K562 (cell line): ENCODE measurements around the gene PPP4R1. TPM values are rescaled to one million over a fixed set of nuclear protein-coding genes. Genes with fewer than 3 reads are reported as not detected.

Experiments used
- ATAC-seq: fragments of 200-7000 bp; cut with Tn5 transposase; 3 replicates; pipeline ENCODE4 v1.9.1; 2020; ENCODE audit warnings: moderate library complexity
- BruUV-seq: library from RNA; stranded (reverse); fragments of 400-500 nt; replicated peaks from 2 replicates; lab custom pipeline; 2021; lab: Mats Ljungman, UMichigan
- CTCF ChIA-PET: fragments of 300-600 bp; formaldehyde crosslinking; extraction: SDS; loops from one replicate; lab custom pipeline; 2021; ENCODE audit warnings: low intra/inter-chr PET ratio; lab: Yijun Ruan, JAX
- POLR2A ChIA-PET: fragments of 300-600, 350-650 bp; sonication (Branson Sonifier 250); formaldehyde crosslinking; extraction: SDS; loops from one replicate; lab custom pipeline; 2021; ENCODE audit warnings: antibody characterized with exemption, inconsistent platforms; lab: Yijun Ruan, JAX
- DNase-seq, 4 experiments: peaks; one replicate each; pipeline versions ENCODE4 v3.0.0 to v3.0.0-alpha.2; 2011 to 2018; ENCODE audit warnings: low spot score in 3 of 4, mixed read lengths in 3 of 4; ENCODE audit errors: extremely low read depth in 1 of 4
- FAIRE-seq: peaks from 2 replicates; lab custom pipeline; 2011; peaks lifted over from hg19 to GRCh38; lab: Jason Lieb, UNC
- H2AFZ ChIP-seq: 2 replicates; pipeline ENCODE4 v1.6.0; 2011; ENCODE audit warnings: low read depth, low read length, control low read depth, inconsistent platforms
- H3K27ac ChIP-seq: fragments of 200-600 bp; 3 replicates; pipeline ENCODE4 v1.8.0; 2011; ENCODE audit warnings: low read depth, mild to moderate bottlenecking, control low read depth, inconsistent platforms, low read length, moderate library complexity, mixed read lengths; ENCODE audit errors: extremely low read depth
- H3K27me3 ChIP-seq, 2 experiments: fragments of 300-600 bp in 1 of 2; 2 replicates in 1 of 2; 3 replicates in 1 of 2; pipeline versions ENCODE4 v1.6.0 to v1.8.0; 2011; ENCODE audit warnings: inconsistent platforms in 2 of 2, low read length in 2 of 2, mild to moderate bottlenecking in 1 of 2, mixed read lengths in 1 of 2, moderate library complexity in 1 of 2; ENCODE audit not compliant: control insufficient read depth in 2 of 2, insufficient read depth in 2 of 2
- H3K36me3 ChIP-seq: fragments of 300-600 bp; 3 replicates; pipeline ENCODE4 v1.8.0; 2011; ENCODE audit warnings: mild to moderate bottlenecking, low read length, inconsistent platforms; ENCODE audit not compliant: control insufficient read depth, insufficient read depth
- H3K4me1 ChIP-seq, 2 experiments: fragments of 200-600 bp in 1 of 2; replicated peaks in 1 of 2; 2 replicates in 1 of 2; 3 replicates in 1 of 2; pipeline versions ENCODE4 v1.5.1 to v1.8.0; 2011; ENCODE audit warnings: inconsistent platforms in 2 of 2, low read length in 2 of 2, mild to moderate bottlenecking in 1 of 2, mixed read lengths in 1 of 2, moderate library complexity in 1 of 2; ENCODE audit not compliant: control insufficient read depth in 2 of 2, insufficient read depth in 2 of 2
- H3K4me2 ChIP-seq: 2 replicates; pipeline ENCODE4 v1.6.1; 2011; ENCODE audit warnings: low read length, control low read depth, inconsistent platforms, mixed read lengths; ENCODE audit not compliant: insufficient read depth
- H3K4me3 ChIP-seq: fragments of 200-600 bp; sonication (generic), shearing (Covaris generic); 2 replicates; pipeline ENCODE4 v1.5.1; 2016; ENCODE audit warnings: control low read depth, inconsistent platforms
- H3K79me2 ChIP-seq: fragments of 200-600 bp; 3 replicates; pipeline ENCODE4 v1.8.0; 2011; ENCODE audit warnings: low read length, inconsistent platforms; ENCODE audit not compliant: control insufficient read depth, insufficient read depth
- H3K9ac ChIP-seq, 2 experiments: 2 replicates each; pipeline versions ENCODE4 v1.6.0 to v1.6.1; 2011; ENCODE audit warnings: low read depth in 2 of 2, low read length in 2 of 2, control low read depth in 1 of 2, inconsistent platforms in 1 of 2, mild to moderate bottlenecking in 1 of 2, mixed read lengths in 1 of 2; ENCODE audit not compliant: insufficient read depth in 1 of 2
- H3K9me1 ChIP-seq: one replicate; pipeline ENCODE4 v1.6.0; 2011; ENCODE audit warnings: inconsistent platforms, mild to moderate bottlenecking, low read length, moderate library complexity; ENCODE audit not compliant: control insufficient read depth, insufficient read depth
- H3K9me3 ChIP-seq: replicated peaks from 2 replicates; pipeline ENCODE4 v1.5.1; 2011; ENCODE audit warnings: low read depth, low read length, inconsistent platforms; ENCODE audit not compliant: control insufficient read depth, insufficient read depth
- H4K20me1 ChIP-seq: replicated peaks from 2 replicates; pipeline ENCODE4 v1.6.1; 2011; ENCODE audit warnings: low read length, inconsistent platforms, mixed read lengths; ENCODE audit not compliant: control insufficient read depth, insufficient read depth
- DACH1 ChIP-seq: fragments of 450-650 bp; IDR thresholded peaks from 2 replicates; pipeline ENCODE4 v1.6.1; 2018; ENCODE audit not compliant: partially characterized antibody
- ELF4 ChIP-seq: fragments of 450-650 bp; formaldehyde crosslinking; IDR thresholded peaks from 2 replicates; pipeline ENCODE4 v1.4.0; 2022; ENCODE audit warnings: missing genetic modification characterization
- ETV5 ChIP-seq: sonication (generic); formaldehyde crosslinking; IDR thresholded peaks from 2 replicates; pipeline ENCODE4 v1.4.0; 2020; ENCODE audit warnings: low read depth, mild to moderate bottlenecking, missing genetic modification reagents
- HCFC1 ChIP-seq: IDR thresholded peaks from 2 replicates; pipeline ENCODE4 v1.6.1; 2012; ENCODE audit warnings: low read depth, low read length, improper control_type of control experiment
- MCM2 ChIP-seq: fragments of 450-650 bp; IDR thresholded peaks from 2 replicates; pipeline ENCODE4 v1.6.1; 2017; ENCODE audit warnings: low read depth, mild to moderate bottlenecking
- NFATC3 ChIP-seq: fragments of 450-650 bp; IDR thresholded peaks from 2 replicates; pipeline ENCODE4 v1.6.1; 2017; ENCODE audit warnings: mild to moderate bottlenecking
- NFYB ChIP-seq: IDR thresholded peaks from 2 replicates; pipeline ENCODE4 v1.6.1; 2011; ENCODE audit warnings: mild to moderate bottlenecking, moderate library complexity; ENCODE audit not compliant: insufficient read length; ENCODE audit errors: extremely low read depth
- SETDB1 ChIP-seq: IDR thresholded peaks from one replicate; pipeline ENCODE4 v1.6.1; 2012; ENCODE audit warnings: low read length, control low read depth, inconsistent platforms
- SLC30A9 ChIP-seq: fragments of 250-450 bp; sonication (Bioruptor Pico); IDR thresholded peaks from 2 replicates; pipeline ENCODE4 v1.8.0; 2022; ENCODE audit warnings: mild to moderate bottlenecking, moderate library complexity
- STAG1 ChIP-seq: sonication (generic); formaldehyde crosslinking; IDR thresholded peaks from 2 replicates; pipeline ENCODE4 v1.5.0; 2020; ENCODE audit warnings: missing genetic modification reagents, borderline replicate concordance
- ZNF174 ChIP-seq: fragments of 250-450 bp; sonication (Bioruptor Pico); IDR thresholded peaks from 2 replicates; pipeline ENCODE4 v1.4.0; 2020; ENCODE audit warnings: mild to moderate bottlenecking
- ZNF41 ChIP-seq: fragments of 250-450 bp; sonication (Bioruptor Pico); conservative IDR thresholded peaks from 2 replicates; pipeline ENCODE4 v1.4.0; 2020; ENCODE audit warnings: mild to moderate bottlenecking
- ZNF586 ChIP-seq: fragments of 450-650 bp; formaldehyde crosslinking; conservative IDR thresholded peaks from 2 replicates; pipeline ENCODE4 v1.4.0; 2020; ENCODE audit warnings: mild to moderate bottlenecking, moderate library complexity
- WGBS: fragments of 100-300 bp; shearing (Covaris generic); methylation state at CpG from one replicate; pipeline ENCODE4 v1.1.6; 2016; ENCODE audit warnings: low coverage, mixed read lengths; ENCODE audit not compliant: insufficient coverage; ENCODE audit errors: missing lambda C conversion rate; 5-methylcytosine and 5-hydroxymethylcytosine counted together
- in situ Hi-C: fragments of 300-500 bp; cut with MboI; formaldehyde crosslinking; loops from 4 replicates; pipeline ENCODE4 v1.15.0; 2018; ENCODE audit warnings: inconsistent platforms, mixed read lengths
- intact Hi-C: fragments of 100-400 bp; cut with micrococcal nuclease; formaldehyde crosslinking; loops from 2 replicates; pipeline ENCODE4 v1.14.2; 2022
- polyA plus RNA-seq, 8 experiments: library from polyadenylated mRNA; depleted of rRNA in 4 of 8; stranded (reverse) in 5 of 8; unstranded in 3 of 8; fragments of >200 nt; fragmentation: Nextera tagmentation in 2 of 8; fragmentation: Illumina TruSeq in 1 of 8; extraction: Ambion mirVana in 2 of 8; extraction: Trizol in 1 of 8; gene quantifications; 2 replicates each; pipeline versions ENCODE4 v1.2.1 to v1.2.3, GENCODE V29; 2011 to 2014; ENCODE audit warnings: inconsistent platforms in 1 of 8, missing spikeins in 1 of 8
- total RNA-seq, 7 experiments: library from RNA; depleted of rRNA in 6 of 7; stranded (reverse); fragments of >200 nt in 6 of 7; fragmentation: Illumina TruSeq in 2 of 7; extraction: Trizol in 2 of 7; gene quantifications; 2 replicates each; pipeline versions ENCODE4 v1.2.1 to v1.2.3, GENCODE V29; 2011 to 2021; ENCODE audit warnings: low replicate concordance in 1 of 7
- TF ChIP-seq, protein P1 (sequence below): sonication (generic); formaldehyde crosslinking; IDR thresholded peaks from 2 replicates; pipeline ENCODE4 v1.8.1; 2023; ENCODE audit warnings: mild to moderate bottlenecking, missing genetic modification reagents, moderate library complexity

Gene PPP4R1
- total and polyA plus RNA-seq, 9 of the 15 experiments (the other 6 are each of a cell fraction or from before 2014, with no cell fraction given), result 23.5 to 136 (median 84.5) TPM

DNA sequence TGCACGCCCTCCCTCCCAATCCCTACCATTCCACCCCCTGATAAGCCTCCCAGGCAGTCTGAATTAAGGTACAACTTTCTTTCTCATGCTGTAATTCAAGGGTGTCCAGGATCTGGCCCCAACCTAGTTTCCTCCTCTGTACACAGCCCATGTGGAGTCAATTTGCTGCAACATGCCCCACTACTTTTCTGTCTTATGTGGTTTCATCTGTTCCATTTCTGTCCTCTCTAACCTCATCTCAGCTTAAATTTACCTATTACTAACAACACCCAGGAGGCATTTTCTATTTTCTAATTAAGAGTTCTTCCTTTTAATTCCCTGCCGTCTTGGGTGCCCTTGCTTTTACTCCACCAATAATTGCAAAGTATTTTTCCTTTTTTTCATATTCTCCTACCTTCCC is 10.0 kb downstream of the PPP4R1 start:
- Histone ChIP-seq H3K9me1 (no peaks in the 10 kb centered on the region), H3K27ac (no peak overlapping the region), H3K79me2 (peaks cover 97% of the 10 kb centered on the region), H3K4me1 (peaks cover 3 to 24% of the 10 kb centered on the region in 2 experiments; a peak in 4 of 5 replicates), H3K9me3 (peaks cover 3% of the 10 kb centered on the region; the same call in 1 of the 2 replicates), H2AFZ (no peak overlapping the region), H3K27me3 (no peaks in the 10 kb centered on the region), H3K9ac (no peak overlapping the region), H3K4me2 (no peak overlapping the region), H4K20me1 (no peaks in the 10 kb centered on the region), H3K4me3 (no peak overlapping the region), H3K36me3 (peaks cover 22% of the 10 kb centered on the region)
- ChIA-PET POLR2A (no interaction called here), CTCF (no interaction called here)
- ATAC-seq, result peak; percentile 14
- FAIRE-seq, result peak; percentile 23
- intact Hi-C loops (no loop called here), in situ Hi-C loops (no loop called here)
- 77% methylated on average over 2 of the region's 2 CpGs for WGBS
- BruUV-seq, result no TSS peak
- peak in 1 of 4 experiments; percentile 24 for DNase-seq
- TF ChIP-seq ZNF586 (no peak), NFATC3 (no peak), DACH1 (no peak), SETDB1 (no peak), ZNF174 (CRISPR knock-in tag) (no peak), HCFC1 (no peak), MCM2 (no peak), NFYB (no peak), STAG1 (CRISPR knock-in tag) (no peak), ELF4 (CRISPR knock-in tag) (no peak), ETV5 (CRISPR knock-in tag) (no peak), ZNF41 (CRISPR knock-in tag) (no peak), SLC30A9 (CRISPR knock-in tag) (no peak)
- TF ChIP-seq, protein P1, sequence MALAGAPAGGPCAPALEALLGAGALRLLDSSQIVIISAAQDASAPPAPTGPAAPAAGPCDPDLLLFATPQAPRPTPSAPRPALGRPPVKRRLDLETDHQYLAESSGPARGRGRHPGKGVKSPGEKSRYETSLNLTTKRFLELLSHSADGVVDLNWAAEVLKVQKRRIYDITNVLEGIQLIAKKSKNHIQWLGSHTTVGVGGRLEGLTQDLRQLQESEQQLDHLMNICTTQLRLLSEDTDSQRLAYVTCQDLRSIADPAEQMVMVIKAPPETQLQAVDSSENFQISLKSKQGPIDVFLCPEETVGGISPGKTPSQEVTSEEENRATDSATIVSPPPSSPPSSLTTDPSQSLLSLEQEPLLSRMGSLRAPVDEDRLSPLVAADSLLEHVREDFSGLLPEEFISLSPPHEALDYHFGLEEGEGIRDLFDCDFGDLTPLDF (CRISPR knock-in tag), result no peak
